NCI-H1105 treated with DMSO at 0.1 percent for 48 hours (cell line): Measurements from ENCODE around the gene DIO1.

Experiments used
- DNase-seq: peaks from one replicate; lab custom pipeline; 2025; lab: John Stamatoyannopoulos, UW

Gene DIO1

DNA sequence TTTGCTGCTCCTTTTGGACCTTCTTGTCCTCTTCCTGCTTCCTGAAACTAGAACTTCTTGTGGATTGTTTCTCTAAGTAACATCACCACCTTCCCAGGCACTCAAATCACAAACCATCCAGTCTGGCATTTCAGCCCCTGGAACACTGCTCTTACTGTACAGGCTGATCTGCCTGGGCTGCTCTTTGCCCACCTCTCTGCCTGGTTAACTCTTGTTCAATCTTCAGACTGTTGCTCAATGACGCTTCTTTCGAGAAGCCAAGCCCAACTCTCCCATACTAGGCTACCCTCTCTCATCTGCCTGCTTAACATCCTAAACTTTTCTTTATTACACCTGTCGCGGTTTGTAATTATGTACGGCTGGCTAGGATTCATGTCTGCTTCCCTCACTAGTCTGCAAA lies 657 bp downstream of the DIO1 start:
- DNase-seq, result no peak

DNA sequence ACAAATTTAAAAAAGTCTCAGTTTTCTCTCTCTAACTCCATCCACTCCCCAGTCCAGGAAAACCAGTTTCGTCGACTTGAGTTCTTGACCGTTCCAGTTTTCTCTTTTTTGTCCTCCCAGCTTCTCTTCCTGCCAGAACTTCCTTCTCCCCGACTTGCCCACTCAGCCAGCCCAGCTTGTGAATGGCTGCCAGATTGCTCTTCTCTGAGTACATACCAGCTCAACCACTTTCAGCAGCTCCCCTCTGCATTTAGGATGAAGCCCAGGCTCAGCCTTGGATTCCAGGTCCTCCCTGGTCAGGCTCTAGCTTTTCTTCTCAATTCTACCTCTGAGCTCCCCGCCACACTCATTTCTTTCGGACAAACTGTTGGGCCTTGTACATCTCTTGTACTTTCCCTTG lies 1.4 kb downstream of the DIO1 start:
- DNase-seq, result no peak

DNA sequence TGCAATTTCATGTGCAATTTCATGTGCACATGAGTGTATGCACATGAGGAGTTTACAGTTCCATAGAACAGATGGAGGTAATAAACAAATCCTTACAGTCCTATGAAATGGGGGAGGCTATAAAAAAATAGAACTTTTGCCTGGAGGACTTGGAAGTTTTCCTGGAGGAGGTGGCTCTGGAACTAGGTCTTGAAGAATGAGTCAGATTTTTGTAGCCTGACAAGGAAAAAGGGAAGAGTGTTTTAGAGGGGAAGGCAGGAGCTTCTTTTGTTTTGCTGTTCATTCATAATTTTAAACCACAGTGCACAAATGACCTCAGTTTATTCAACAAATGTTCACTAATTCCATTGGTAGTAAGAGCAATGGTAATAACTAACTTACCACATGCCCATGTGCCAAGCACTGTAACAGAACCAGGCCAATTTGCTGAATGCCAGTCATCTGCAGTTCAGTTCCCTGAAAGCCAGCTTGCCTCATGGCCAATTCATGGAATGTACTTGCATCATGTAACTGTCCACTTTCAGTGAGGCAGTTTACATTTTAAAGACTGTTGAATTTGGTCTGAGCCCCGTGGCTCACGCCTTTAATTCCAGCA lies 2.7 kb downstream of the DIO1 start:
- no peak for DNase-seq

DNA sequence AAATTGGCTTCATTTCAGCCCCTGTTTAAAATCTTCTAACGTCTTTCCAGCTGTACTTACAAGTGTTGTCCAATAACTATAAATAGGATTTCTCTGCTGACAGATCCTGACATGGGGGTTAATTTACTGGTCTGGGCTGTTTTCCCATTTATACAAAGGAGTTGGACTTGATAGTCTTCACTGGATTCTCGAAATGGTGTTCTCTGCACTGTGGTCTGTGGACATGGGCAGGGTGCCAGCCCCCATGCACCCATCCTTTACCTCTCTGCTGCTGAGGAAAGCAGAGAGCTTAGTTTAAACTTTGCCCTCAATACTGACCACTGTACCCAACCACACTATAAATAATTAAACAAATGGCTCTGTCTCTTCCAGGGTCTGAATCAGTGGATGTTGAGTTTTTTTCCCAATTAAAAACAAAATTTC lies 5.2 kb downstream of the DIO1 start:
- peak; percentile 67 for DNase-seq

DNA sequence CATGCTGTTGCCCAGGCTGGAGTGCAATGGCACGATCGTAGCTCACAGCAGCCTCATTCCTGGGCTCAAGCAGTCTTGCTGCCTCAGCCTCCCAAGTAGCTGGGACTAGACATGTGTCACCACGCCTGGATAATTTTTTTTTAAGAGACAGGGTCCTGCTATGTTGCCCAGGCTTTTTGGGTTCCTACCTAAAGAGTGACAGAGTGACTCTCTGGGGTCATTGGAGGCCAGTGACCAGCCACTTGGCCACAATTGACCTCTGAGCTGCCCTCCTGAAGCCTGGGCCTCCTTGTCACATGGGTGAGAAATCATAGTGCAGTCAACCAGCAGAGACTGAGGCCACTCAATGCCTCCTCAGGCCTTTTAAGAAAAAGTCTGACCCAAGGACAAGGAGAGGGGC lies 5.7 kb downstream of the DIO1 start:
- no peak for DNase-seq

DNA sequence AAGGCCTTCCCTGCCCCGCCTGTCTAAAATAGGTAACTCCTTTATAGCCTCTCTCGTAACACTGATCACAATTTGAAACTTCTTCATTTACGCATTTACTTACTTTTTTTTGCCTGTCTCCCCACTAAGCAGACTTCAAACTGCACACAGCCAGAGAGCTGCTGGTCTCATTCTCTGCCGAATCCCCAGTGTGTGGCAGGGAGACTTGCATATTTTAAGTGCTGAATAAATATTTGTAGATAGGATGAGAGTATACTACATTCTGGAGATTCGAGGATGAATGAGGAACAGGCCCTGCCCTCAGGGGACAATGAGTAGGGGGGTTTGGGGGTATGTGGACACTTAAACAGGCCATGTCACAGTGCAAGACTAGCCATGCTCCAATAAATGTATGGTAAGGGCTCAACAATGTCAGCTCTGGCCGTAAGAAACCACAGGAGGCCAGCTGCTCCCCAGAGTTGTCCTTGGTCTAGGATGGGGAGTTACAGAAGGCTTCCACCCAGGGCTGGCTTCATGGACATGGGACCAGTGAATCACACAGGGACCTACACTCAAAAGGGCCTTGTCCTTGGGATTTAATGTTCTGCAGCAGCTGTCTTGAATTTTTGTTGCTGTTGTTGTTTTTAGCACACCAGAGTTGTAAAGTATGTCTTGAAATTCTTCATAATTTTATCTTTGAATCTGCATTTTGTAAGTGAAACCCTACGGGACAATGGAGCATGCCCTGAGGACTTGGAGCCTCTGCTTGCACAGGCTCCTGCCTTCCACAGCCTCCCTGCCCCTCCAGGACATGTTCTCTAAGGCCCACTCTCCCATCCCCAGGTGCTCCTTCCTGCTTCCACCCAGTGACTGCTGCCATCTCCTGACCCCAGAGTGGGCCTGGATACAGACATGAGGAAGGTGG lies 8.5 kb downstream of the DIO1 start:
- no peak for DNase-seq

DNA sequence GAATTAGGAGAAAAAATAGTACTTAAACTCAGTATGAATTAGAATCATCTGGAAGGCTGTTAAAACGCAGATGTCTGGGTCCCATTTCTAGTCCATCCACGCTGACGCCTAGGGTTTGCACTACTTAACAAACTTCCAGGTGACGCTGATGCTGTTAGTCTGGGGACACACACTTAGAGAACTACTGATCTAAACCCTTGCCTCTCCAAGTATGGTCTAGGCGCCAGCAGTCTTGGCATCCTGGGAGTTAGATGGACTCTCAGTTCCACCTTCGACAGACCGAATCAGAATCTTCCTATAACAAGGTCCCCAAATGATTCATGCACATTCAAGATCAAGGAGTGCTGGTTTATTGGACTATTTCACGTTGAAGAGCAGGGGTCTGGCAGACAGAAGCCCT lies 11.5 kb downstream of the DIO1 start:
- DNase-seq, result no peak

DNA sequence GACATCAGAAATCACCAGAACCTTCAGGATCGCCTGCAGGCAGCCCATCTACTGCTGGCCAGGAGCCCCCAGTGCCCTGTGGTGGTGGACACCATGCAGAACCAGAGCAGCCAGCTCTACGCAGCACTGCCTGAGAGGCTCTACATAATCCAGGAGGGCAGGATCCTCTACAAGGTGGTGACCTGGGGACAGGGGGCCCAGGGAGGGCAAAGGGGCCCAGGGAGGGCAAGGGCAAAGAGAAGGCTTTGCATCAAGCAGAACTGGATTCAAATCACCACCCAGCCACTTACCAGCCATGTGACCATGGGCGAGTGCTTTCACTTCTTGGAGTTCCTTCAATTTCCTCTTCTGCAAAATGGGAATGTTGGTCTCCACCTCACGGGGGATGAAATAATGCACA lies 12.1 kb downstream of the DIO1 start:
- no peak for DNase-seq

DNA sequence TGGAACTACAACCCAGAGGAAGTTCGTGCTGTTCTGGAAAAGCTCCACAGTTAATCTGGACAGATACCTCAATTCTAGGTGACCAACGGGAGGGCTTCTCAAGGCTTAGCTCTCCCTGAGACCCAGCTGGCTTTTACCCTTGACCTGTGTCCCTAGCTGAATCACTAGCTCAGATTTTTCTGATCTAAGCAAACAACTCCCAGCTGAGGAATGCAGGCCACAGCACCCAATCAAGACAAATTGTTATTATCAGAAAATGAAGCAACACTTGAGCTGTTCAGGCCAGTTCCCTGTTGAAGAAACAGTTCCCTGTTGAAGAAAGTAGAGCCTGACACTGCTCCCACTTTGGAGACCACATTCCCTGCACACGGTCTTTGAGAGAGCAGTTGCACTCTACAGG lies 16.0 kb downstream of the DIO1 start:
- DNase-seq, result no peak

DNA sequence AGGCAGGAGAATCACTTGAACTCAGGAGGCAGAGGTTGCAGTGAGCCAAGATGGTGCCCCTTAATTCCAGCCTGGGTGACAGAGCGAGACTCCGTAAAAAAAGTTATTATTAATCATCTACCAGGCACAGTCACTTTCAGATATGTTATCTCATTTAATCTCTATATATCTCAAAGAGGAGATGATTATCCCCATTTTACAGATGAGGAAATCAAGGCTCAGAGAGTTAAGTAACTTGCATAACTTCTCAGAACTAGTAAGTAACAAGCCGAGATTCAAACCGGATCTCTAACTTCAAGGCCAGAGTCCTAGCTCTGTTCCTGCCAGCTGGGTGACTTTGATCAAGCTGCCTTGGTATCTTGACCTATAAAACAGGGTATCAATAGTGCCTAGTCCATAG lies 17.5 kb downstream of the DIO1 start:
- DNase-seq, result no peak

DNA sequence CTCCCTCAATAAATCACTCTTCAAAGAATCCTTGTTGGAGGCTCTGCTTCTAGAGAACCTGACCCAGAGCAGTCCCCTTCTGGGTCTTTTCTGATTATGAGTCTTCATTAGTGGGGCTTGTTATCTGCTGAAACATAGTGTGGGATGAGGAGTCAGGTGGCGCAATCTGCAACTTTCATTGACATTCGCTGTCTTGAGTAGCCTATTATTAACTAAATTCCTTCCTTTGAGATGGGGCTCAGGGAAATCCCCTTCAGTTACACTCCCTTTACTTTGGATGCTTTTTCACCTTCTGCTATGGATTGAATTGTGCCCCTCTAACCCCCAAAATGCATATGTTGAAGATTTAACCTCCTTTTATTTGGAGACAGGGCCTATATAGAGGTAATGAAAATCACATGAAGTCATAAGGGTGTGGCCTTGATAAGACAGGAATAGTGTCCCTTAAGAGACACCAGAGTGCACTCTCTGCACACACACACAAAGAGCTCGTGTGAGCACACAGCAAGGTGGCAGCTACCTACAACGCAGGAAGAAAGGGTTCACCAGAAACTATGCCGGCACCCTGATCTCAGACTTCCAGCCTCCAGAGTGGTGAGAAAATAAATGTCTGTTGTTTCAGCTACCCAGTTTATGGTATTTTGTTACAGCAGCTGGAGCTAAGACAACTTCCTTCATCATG lies 19.5 kb downstream of the DIO1 start:
- DNase-seq, result no peak

DNA sequence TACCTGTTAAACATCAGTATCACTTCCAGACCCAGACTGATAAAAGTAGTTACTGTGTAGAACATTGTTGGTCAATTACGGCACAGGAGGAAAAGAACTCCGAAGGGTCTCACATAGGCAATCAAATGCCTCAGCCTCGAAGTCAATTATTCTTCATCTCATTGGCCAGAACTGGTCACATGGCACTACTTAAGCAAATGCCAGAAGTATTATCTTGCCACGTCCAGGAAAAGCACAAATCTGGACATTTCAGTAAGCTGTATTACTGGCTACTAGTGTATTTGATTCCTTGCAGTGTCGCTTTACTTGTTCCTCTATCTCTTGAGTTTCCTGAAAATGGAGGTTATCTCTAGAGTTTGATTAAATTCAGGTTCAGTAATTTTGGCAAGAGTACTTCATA lies 24.4 kb downstream of the DIO1 start:
- no peak for DNase-seq

DNA sequence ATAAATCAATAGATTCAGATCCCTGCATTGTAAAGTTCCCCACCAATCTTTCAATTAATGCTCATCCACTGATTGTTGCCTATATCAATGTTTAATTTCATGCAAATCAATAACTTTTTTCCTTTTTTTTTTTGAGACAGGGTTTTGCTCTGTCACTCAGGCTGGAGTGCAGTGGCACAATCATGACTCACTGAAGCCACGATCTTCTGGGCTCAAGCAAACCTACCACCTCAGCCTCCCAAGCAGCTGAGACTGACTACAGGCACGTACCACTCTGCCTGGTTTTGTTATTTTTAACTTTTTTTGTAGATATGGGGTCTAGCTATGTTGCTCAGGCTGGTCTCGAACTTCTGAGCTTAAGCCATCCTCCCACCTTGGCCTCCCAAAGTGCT lies 25.7 kb downstream of the DIO1 start:
- no peak for DNase-seq

DNA sequence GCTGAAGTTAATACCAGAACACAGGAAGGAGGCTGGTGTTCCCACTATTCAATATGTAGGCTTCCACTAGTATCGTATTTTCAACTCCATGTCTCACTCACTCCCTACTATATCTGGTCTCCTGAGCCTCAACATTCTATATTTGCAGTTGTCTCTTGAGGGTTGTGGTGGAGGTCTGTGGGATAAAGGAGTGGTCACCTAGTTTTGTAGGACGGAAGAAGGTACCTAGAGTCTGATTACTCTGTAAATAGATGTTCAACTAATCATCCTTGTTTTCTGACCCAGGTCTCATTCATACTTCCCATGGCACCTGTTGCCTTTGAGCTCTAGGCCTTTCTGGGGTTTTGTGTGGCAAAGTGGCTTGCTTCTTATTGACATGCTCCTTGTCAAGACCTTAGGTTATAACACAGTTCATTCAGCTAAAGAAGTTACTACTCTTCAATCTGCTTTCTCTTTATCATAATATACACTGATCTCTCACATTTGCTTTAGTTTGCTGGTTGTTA lies 33.4 kb downstream of the DIO1 start:
- DNase-seq, result no peak

DNA sequence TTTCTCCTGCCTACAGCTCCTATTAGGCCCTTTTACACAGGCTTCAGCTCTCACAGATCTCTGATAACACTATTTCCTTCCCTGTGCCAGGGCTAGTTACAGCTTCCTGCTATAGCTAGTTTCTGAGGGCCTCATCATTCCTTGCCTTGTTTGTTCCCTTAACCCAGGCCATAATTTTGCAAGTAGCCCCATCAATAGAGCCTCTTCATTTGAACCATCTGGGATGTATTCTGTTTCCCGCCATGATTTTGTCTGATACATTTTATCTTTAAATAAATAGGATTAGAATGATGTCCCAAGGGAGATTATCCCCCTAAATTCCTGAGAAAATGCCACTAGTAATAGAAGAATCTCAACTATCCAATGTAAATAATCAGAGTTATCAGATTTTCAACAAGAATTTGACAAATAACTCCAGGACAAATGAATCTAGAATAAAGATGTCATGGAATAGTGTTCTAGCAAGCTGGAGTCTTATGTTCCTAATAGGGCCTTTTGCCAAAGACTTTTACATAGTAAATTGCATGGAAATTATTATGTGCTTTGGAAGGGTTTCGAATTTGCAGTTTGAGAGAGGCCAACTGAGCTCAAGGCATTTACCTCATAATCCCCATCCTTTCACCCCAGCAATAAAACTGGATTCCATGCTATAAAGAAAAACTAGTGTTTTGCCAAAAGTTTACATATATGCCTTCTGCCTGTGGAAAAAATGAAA lies 35.4 kb downstream of the DIO1 start:
- no peak for DNase-seq

DNA sequence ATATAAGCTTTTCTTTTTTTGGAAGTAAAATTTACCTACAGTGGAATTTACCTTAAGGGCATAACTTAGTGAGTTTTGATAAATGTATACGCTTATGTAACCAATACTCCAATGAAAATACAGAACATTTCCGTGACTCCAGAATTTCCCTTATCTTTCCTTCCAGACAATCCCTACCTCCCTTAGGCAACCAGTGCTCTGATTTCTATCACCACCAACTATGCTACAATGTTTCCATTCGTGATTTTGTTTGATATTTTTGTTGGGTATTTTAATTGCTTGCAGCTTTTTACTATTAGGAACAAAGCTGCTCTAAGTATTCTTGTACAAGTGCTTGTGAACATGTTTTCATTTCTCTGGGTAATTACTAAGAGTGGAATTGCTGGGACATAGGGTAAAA lies 36.9 kb downstream of the DIO1 start:
- no peak for DNase-seq

DNA sequence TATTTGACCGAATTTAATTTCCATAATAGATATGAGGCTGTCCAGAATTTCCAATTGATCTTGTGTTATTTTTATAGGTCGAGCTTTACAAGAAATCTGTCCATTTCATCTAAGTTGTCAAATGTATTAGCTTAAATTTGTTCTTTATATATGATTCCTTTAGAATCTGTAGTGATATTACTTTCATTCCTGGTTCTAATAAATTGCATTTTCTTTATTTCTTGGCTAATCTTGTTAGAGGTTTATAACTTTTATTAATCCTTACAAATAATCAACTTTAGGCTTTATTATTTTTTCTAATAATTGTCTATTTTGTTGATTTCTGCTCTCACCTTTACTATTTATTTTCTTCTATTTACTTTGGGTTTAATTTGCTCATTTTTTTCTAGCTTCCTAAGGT lies 37.5 kb downstream of the DIO1 start:
- DNase-seq, result no peak

DNA sequence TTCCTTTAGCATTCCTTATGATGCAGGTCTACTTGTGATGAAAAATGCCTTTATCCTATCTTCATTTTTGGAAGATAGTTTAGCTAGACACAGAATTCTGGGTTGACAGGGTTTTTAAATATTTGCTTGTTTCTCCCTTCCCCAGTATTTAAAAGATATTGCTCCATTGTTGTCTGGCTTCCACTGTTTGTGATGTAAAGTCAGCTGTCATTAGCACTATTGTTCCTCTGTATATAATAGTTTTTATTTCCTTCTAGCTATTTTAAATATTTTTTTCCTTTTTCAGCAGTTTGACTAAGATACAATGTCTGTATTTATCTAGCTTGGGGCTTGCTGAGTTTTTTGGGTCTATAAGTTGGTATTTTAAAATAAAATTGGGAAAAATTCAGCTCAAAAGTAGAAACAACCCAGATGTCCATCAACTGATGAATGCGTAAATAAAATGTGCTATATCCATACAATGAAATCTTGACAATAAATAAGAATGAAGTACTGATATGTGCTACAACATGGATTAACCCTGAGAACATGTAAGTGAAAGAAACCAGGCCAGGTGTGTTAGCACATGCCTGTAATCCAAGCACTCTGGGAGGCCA lies 40.3 kb downstream of the DIO1 start:
- no peak for DNase-seq

DNA sequence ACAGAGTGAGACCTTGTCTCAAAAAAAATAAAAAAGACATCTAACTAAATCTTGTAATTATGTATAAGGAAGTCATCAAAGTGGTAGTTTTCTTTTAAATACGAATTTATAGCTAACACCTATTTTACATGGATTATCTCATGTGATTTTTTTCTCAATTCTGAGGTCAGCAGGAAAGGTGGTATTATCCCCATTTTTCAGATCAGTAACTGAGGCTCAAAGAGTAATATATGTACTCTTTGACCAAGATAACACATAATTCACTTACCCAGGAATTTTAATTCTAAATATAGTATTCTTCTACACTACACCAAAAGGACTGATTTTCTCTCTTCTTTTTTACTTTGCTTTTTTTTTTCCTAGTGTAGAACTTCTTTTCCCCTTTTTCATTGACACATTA lies 42.4 kb downstream of the DIO1 start:
- DNase-seq, result no peak

DNA sequence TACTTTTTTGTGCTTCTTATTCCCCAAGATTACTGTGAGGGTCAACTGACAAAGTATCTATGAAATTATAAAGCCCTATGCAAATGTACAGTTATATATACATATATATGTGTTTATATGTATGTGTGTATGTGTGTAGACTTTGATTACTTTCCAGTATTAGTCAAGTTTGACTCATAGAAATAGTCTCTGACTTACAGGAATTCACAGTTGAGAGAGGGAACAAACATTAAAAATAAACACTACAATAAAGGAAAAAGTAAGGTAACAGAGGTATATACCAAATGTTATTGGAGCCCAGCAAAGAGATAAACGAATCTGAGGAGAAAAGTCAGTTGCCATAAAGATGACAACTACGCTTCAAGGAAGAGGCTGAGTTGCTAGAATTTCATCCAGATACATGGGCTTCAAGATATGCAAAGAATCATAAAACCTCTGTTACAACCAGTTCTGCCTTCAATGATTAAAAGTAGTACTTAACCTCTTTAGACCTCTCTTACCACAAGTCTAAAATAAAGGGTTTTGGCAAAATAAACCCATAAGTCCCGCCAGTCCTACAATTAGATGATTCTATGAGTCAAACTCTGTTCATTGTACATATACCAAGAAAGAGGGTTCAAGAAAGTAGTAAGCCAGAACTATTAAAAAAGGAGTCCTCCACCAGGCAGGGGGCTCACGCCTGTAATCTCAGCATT lies 44.3 kb downstream of the DIO1 start:
- DNase-seq, result no peak
